Activated CD8-positive, alpha-beta memory T cell treated with anti-CD3 and anti-CD28 coated beads, Interleukin-2, amount 10 ng/mL, durations not matched to agents 7 days and 5 days (primary cell): ENCODE results near the gene SAG. TPM values are rescaled to one million over a fixed set of nuclear protein-coding genes. Genes with fewer than 3 reads are reported as not detected.
"Not testable (repeated sequence)": the region's sequence is repeated elsewhere in the genome, so short reads cannot be mapped to it uniquely, and the experiment has no call there.

Experiments used
- ATAC-seq: fragments of 150-1000 bp; cut with Tn5 transposase; one replicate; pipeline ENCODE4 v1.10.0; 2021; ENCODE audit warnings: moderate library complexity
- CTCF ChIA-PET: fragments of 350-600 bp; sonication (Branson Sonifier 250); formaldehyde crosslinking; loops from one replicate; lab custom pipeline; 2021; ENCODE audit warnings: antibody characterized with exemption; lab: Charles Lee
- DNase-seq: peaks from one replicate; pipeline ENCODE4 v3.0.0-alpha.2; 2020
- H3K27ac Mint-ChIP-seq: one replicate; pipeline ENCODE4 v1.8.0; 2021; ENCODE audit warnings: mild to moderate bottlenecking, mixed read lengths
- H3K27me3 Mint-ChIP-seq: one replicate; pipeline ENCODE4 v1.8.0; 2021; ENCODE audit warnings: mixed read lengths
- H3K36me3 Mint-ChIP-seq: one replicate; pipeline ENCODE4 v1.8.0; 2021; ENCODE audit warnings: mild to moderate bottlenecking, mixed read lengths
- H3K4me1 Mint-ChIP-seq: one replicate; pipeline ENCODE4 v1.8.0; 2021; ENCODE audit warnings: mixed read lengths
- H3K4me3 Mint-ChIP-seq: one replicate; pipeline ENCODE4 v1.8.0; 2021; ENCODE audit warnings: mild to moderate bottlenecking, moderate library complexity, mixed read lengths
- H3K9me3 Mint-ChIP-seq: one replicate; pipeline ENCODE4 v1.8.0; 2022; ENCODE audit warnings: low read depth, mixed read lengths
- total RNA-seq, 2 experiments: library from RNA; stranded (reverse); gene quantifications; one replicate each; pipeline ENCODE4 v1.2.3, GENCODE V29; 2021

Gene SAG
- total RNA-seq, 2 experiments from 2014 or later, result 0.09 to 0.23 TPM

GRCh38 chr2:233323851-233324250 lies 16.2 kb downstream of the SAG start:
- CTCF ChIA-PET, result no interaction called here
- no peak for ATAC-seq
- no peaks in the 10 kb centered on the region for H3K36me3 Mint-ChIP-seq
- H3K9me3 Mint-ChIP-seq, result no peaks in the 10 kb centered on the region
- no peak overlapping the region for H3K4me3 Mint-ChIP-seq
- H3K27me3 Mint-ChIP-seq, result peaks cover 23% of the 10 kb centered on the region
- peaks cover 16% of the 10 kb centered on the region for H3K4me1 Mint-ChIP-seq
- no peak for DNase-seq
- H3K27ac Mint-ChIP-seq, result no peak overlapping the region

- Mint-ChIP-seq H3K27ac (no peak overlapping the region), H3K27me3 (peaks cover 13% of the 10 kb centered on the region), H3K9me3 (no peaks in the 10 kb centered on the region), H3K36me3 (peaks cover 1% of the 10 kb centered on the region), H3K4me3 (no peak overlapping the region), H3K4me1 (peaks cover 22% of the 10 kb centered on the region)
- CTCF ChIA-PET, result interaction anchor here (0.7 to 1.9 kb wide), 2 partner anchors 11 to 118 kb away, joined by 3 to 8 read pairs; no protein-coding TSS in a partner anchor
- ATAC-seq (no peak), DNase-seq (no peak)
Measured at GRCh38 chr2:233325256-233325655, 17.6 kb downstream of the SAG start.

GRCh38 chr2:233325814-233326213 lies 18.2 kb downstream of the SAG start:
- no peaks in the 10 kb centered on the region for H3K9me3 Mint-ChIP-seq
- no peak for ATAC-seq
- no peak for DNase-seq
- CTCF ChIA-PET, result interaction anchor here (0.7 to 1.9 kb wide), 2 partner anchors 10 to 117 kb away, joined by 3 to 8 read pairs; no protein-coding TSS in a partner anchor
- H3K27ac Mint-ChIP-seq, result no peak overlapping the region
- H3K36me3 Mint-ChIP-seq, result peaks cover 1% of the 10 kb centered on the region
- H3K4me3 Mint-ChIP-seq, result no peak overlapping the region
- H3K27me3 Mint-ChIP-seq, result peaks cover 8% of the 10 kb centered on the region
- H3K4me1 Mint-ChIP-seq, result peaks cover 25% of the 10 kb centered on the region

GRCh38 chr2:233326500-233326899 lies 18.9 kb downstream of the SAG start:
- DNase-seq (no peak), ATAC-seq (no peak)
- peaks cover 3% of the 10 kb centered on the region for H3K36me3 Mint-ChIP-seq

GRCh38 chr2:233328922-233329321 lies 21.3 kb downstream of the SAG start:
- Mint-ChIP-seq H3K27ac (no peak overlapping the region), H3K4me3 (no peak overlapping the region), H3K36me3 (peaks cover 6% of the 10 kb centered on the region), H3K9me3 (no peaks in the 10 kb centered on the region), H3K4me1 (peaks cover 35% of the 10 kb centered on the region), H3K27me3 (no peaks in the 10 kb centered on the region)
- DNase-seq, result no peak
- CTCF ChIA-PET, result interaction anchor here (0.6 kb wide), 1 partner anchor 492 kb away, joined by 3 read pairs; no protein-coding TSS in a partner anchor
- no peak for ATAC-seq

More at GRCh38 chr2:233326500-233326899, 18.9 kb downstream of the SAG start:
- Mint-ChIP-seq H3K27me3 (peaks cover 2% of the 10 kb centered on the region), H3K9me3 (no peaks in the 10 kb centered on the region), H3K27ac (no peak overlapping the region), H3K4me1 (peaks cover 32% of the 10 kb centered on the region), H3K4me3 (no peak overlapping the region)
- CTCF ChIA-PET, result interaction anchor here (1.9 kb wide), 1 partner anchor 9 kb away, joined by 8 read pairs; no protein-coding TSS in a partner anchor

GRCh38 chr2:233329489-233330135 lies 22.0 kb downstream of the SAG start:
- H3K27me3 Mint-ChIP-seq, result no peaks in the 10 kb centered on the region
- CTCF ChIA-PET, result interaction anchor here (2.4 kb wide), 1 partner anchor 8 kb away, joined by 12 read pairs; no protein-coding TSS in a partner anchor
- ATAC-seq (no peak), DNase-seq (no peak)
- H3K4me3 Mint-ChIP-seq, result no peak overlapping the region
- peaks cover 6% of the 10 kb centered on the region for H3K36me3 Mint-ChIP-seq
- no peaks in the 10 kb centered on the region for H3K9me3 Mint-ChIP-seq
- no peak overlapping the region for H3K27ac Mint-ChIP-seq
- H3K4me1 Mint-ChIP-seq, result peaks cover 41% of the 10 kb centered on the region

- peak; percentile 94 for ATAC-seq
- H3K27ac Mint-ChIP-seq, result peak overlapping the region; percentile 96
- H3K27me3 Mint-ChIP-seq, result no peaks in the 10 kb centered on the region
- DNase-seq, result peak; percentile 93
- CTCF ChIA-PET, result interaction anchor here (0.6 to 2.5 kb wide), 14 partner anchors 10 to 112 kb away, joined by 3 to 16 read pairs (median 4); partner anchors contain the start of genes ATG16L1 and DGKD
- peak overlapping the region; percentile 46 for H3K4me3 Mint-ChIP-seq
- peaks cover 6% of the 10 kb centered on the region for H3K36me3 Mint-ChIP-seq
- H3K9me3 Mint-ChIP-seq, result no peaks in the 10 kb centered on the region
- peaks cover 47% of the 10 kb centered on the region for H3K4me1 Mint-ChIP-seq
Measured at GRCh38 chr2:233331536-233331935, 23.9 kb downstream of the SAG start.

GRCh38 chr2:233332125-233332524 lies 24.5 kb downstream of the SAG start:
- Mint-ChIP-seq H3K27me3 (no peaks in the 10 kb centered on the region), H3K4me3 (no peak overlapping the region), H3K4me1 (peaks cover 47% of the 10 kb centered on the region), H3K36me3 (peaks cover 6% of the 10 kb centered on the region), H3K27ac (peak overlapping the region; percentile 96), H3K9me3 (no peaks in the 10 kb centered on the region)
- no peak for DNase-seq
- CTCF ChIA-PET, result interaction anchor here (0.6 to 2.5 kb wide), 12 partner anchors 10 to 111 kb away, joined by 3 to 16 read pairs (median 4); partner anchors contain the start of genes ATG16L1 and DGKD
- peak; percentile 7 for ATAC-seq

GRCh38 chr2:233334915-233335314 lies 27.3 kb downstream of the SAG start:
- no peak for DNase-seq
- CTCF ChIA-PET, result interaction anchor here (3.8 kb wide), 1 partner anchor 19 kb away, joined by 23 read pairs; the partner anchor contains the start of gene DGKD
- Mint-ChIP-seq H3K9me3 (no peaks in the 10 kb centered on the region), H3K4me3 (no peak overlapping the region), H3K4me1 (peaks cover 45% of the 10 kb centered on the region), H3K36me3 (peaks cover 5% of the 10 kb centered on the region), H3K27me3 (no peaks in the 10 kb centered on the region), H3K27ac (no peak overlapping the region)
- no peak for ATAC-seq

GRCh38 chr2:233336091-233336490 lies 28.5 kb downstream of the SAG start:
- CTCF ChIA-PET, result interaction anchor here (0.6 to 3.8 kb wide), 4 partner anchors 10 to 28 kb away, joined by 3 to 23 read pairs (median 6); partner anchors contain the start of gene DGKD
- H3K4me1 Mint-ChIP-seq, result peaks cover 36% of the 10 kb centered on the region
- not testable (repeated sequence) for H3K4me3 Mint-ChIP-seq, H3K9me3 Mint-ChIP-seq, H3K27me3 Mint-ChIP-seq, DNase-seq, H3K27ac Mint-ChIP-seq, H3K36me3 Mint-ChIP-seq, ATAC-seq

GRCh38 chr2:233336541-233336940 lies 28.9 kb downstream of the SAG start:
- CTCF ChIA-PET, result interaction anchor here (1.0 to 3.8 kb wide), 3 partner anchors 11 to 18 kb away, joined by 4 to 23 read pairs (median 8); partner anchors contain the start of gene DGKD
- H3K4me3 Mint-ChIP-seq, result no peak overlapping the region
- ATAC-seq (no peak), DNase-seq (no peak)
- peaks cover 3% of the 10 kb centered on the region for H3K36me3 Mint-ChIP-seq
- peaks cover 32% of the 10 kb centered on the region for H3K4me1 Mint-ChIP-seq
- no peak overlapping the region for H3K27ac Mint-ChIP-seq
- no peaks in the 10 kb centered on the region for H3K27me3 Mint-ChIP-seq
- no peaks in the 10 kb centered on the region for H3K9me3 Mint-ChIP-seq

- Mint-ChIP-seq H3K36me3 (no peaks in the 10 kb centered on the region), H3K4me1 (peaks cover 20% of the 10 kb centered on the region), H3K9me3 (no peaks in the 10 kb centered on the region), H3K27me3 (no peaks in the 10 kb centered on the region), H3K27ac (no peak overlapping the region), H3K4me3 (no peak overlapping the region)
- CTCF ChIA-PET, result interaction anchor here (0.8 to 1.3 kb wide), 2 partner anchors 9 to 15 kb away, joined by 3 to 5 read pairs; no protein-coding TSS in a partner anchor
- ATAC-seq, result no peak
- DNase-seq, result no peak
Measured at GRCh38 chr2:233338046-233338445, 30.4 kb downstream of the SAG start.

GRCh38 chr2:233338812-233339368 lies 31.3 kb downstream of the SAG start:
- no peak overlapping the region for H3K27ac Mint-ChIP-seq
- no peak overlapping the region for H3K4me3 Mint-ChIP-seq
- no peak for DNase-seq
- ATAC-seq, result no peak
- no peaks in the 10 kb centered on the region for H3K36me3 Mint-ChIP-seq
- CTCF ChIA-PET, result interaction anchor here (0.8 kb wide), 1 partner anchor 8 kb away, joined by 3 read pairs; no protein-coding TSS in a partner anchor
- H3K9me3 Mint-ChIP-seq, result no peaks in the 10 kb centered on the region
- peaks cover 13% of the 10 kb centered on the region for H3K4me1 Mint-ChIP-seq
- peaks cover 6% of the 10 kb centered on the region for H3K27me3 Mint-ChIP-seq
